22Rv1 (cell line): Measurements from ENCODE around the gene ZCCHC18.

Source experiments
- H3K27ac ChIP-seq: fragments of 450-650 bp; 2 replicates; pipeline ENCODE4 v1.5.1; 2017
- ZFX ChIP-seq: fragments of 450-650 bp; IDR thresholded peaks from 2 replicates; pipeline ENCODE4 v1.6.1; 2017; ENCODE audit warnings: antibody characterized with exemption, borderline replicate concordance
- TF ChIP-seq, protein P1 (sequence below): fragments of 450-650 bp; IDR thresholded peaks from 2 replicates; pipeline ENCODE4 v1.5.1; 2017; ENCODE audit warnings: mild to moderate bottlenecking

ZCCHC18 gene

DNA sequence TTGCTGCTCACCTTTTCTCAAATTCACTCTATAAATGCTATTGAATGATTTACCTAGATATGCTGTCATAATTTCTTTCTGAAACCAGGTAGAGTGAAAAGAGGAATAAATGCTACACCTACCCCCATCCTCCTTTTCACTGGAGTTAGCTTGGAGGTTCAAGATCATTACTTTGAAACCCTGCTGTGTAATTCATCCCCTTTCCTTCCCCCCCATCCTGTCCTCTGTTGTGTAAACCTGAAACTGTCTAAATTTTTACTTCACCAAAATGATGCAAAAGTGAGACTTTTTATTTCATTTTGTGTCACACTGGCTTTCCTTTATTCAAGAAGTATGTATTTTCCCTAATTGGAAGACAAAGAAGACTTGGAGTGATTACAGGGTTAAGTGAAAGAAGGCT lies 5.4 kb downstream of the ZCCHC18 start:
- H3K27ac ChIP-seq, result no peak overlapping the region
- TF ChIP-seq, protein P1, sequence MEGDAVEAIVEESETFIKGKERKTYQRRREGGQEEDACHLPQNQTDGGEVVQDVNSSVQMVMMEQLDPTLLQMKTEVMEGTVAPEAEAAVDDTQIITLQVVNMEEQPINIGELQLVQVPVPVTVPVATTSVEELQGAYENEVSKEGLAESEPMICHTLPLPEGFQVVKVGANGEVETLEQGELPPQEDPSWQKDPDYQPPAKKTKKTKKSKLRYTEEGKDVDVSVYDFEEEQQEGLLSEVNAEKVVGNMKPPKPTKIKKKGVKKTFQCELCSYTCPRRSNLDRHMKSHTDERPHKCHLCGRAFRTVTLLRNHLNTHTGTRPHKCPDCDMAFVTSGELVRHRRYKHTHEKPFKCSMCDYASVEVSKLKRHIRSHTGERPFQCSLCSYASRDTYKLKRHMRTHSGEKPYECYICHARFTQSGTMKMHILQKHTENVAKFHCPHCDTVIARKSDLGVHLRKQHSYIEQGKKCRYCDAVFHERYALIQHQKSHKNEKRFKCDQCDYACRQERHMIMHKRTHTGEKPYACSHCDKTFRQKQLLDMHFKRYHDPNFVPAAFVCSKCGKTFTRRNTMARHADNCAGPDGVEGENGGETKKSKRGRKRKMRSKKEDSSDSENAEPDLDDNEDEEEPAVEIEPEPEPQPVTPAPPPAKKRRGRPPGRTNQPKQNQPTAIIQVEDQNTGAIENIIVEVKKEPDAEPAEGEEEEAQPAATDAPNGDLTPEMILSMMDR, result no peak
- no peak for TF ChIP-seq ZFX

- TF ChIP-seq, protein P1, result no peak
- no peak for TF ChIP-seq ZFX
- no peak overlapping the region for H3K27ac ChIP-seq
Measured at GRCh38 chrX:104118765-104119164, 6.4 kb downstream of the ZCCHC18 start.

GRCh38 chrX:104122829-104123228 lies 10.5 kb downstream of the ZCCHC18 start:
- no peak overlapping the region for H3K27ac ChIP-seq
- no peak for TF ChIP-seq ZFX
- TF ChIP-seq, protein P1, result no peak

GRCh38 chrX:104126856-104127255 lies 14.5 kb downstream of the ZCCHC18 start:
- no peak overlapping the region for H3K27ac ChIP-seq
- TF ChIP-seq, protein P1, result no peak
- no peak for TF ChIP-seq ZFX

GRCh38 chrX:104130808-104131207 lies 18.5 kb downstream of the ZCCHC18 start:
- H3K27ac ChIP-seq, result no peak overlapping the region
- TF ChIP-seq ZFX, result no peak
- TF ChIP-seq, protein P1, result no peak

GRCh38 chrX:104134583-104135261 lies 22.4 kb downstream of the ZCCHC18 start:
- H3K27ac ChIP-seq, result no peak overlapping the region
- TF ChIP-seq, protein P1, result no peak
- no peak for TF ChIP-seq ZFX

DNA sequence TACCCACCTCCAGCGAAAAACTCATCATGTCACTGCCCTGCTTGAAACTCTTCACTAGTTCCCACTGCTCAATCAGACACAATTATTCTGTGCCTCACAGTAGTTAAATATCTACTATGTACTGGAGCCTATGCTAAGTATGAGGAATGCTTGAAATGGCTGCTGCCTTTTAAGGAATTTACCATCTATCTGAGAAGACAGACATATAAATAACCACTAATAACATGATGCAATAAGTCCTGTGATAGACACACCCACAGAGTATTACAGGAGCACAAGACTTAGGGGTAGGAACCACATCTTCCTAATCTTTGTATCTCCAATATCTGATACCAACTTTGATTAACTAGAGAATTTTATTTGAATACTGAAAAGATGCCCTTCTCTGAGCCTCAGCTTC lies 23.4 kb downstream of the ZCCHC18 start:
- no peak overlapping the region for H3K27ac ChIP-seq
- TF ChIP-seq, protein P1, result no peak
- TF ChIP-seq ZFX, result no peak
